ENCODE results near the gene TBL1Y.

TBL1Y gene

DNA sequence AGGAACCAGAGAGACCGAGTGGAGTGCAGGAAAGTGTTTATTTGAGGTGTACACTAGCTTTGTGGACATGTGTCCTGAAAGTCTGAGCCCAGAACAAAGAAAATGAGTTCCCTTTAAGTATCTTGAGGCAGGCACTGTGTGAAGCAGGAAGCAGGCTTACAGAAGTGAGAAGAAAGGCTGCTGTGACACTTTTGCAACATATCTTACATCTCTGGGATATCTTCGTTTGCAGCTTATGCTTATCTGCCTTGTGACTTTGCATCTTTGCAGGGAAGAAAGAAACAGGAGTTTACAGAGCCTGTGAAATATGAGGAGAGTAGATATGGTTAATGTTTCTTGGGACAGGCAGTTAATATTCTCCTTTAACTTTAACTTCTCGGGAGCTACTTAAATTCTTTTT is 92.1 kb downstream of the TBL1Y start:
- Histone ChIP-seq H3K4me3 (ENCODE audit: low read depth, low read length) (no peak overlapping the region), H3K27ac (ENCODE audit: low read depth, low read length) (no peak overlapping the region), H4K12ac (ENCODE audit: low read depth, low read length) (no peak overlapping the region), H3K18ac (ENCODE audit: low read length) (no peak overlapping the region), H3K14ac (ENCODE audit: low read length) (no peak overlapping the region), H3K9me3 (ENCODE audit: insufficient read depth, low read depth, low read length) (no peaks in the 10 kb centered on the region), H3K79me1 (ENCODE audit: low read length) (no peaks in the 10 kb centered on the region), H2AFZ (ENCODE audit: insufficient read depth, low read length, poor library complexity) (no peak overlapping the region), H2AK5ac (ENCODE audit: low read length) (no peak overlapping the region), H4K8ac (ENCODE audit: low read depth, low read length) (no peak overlapping the region), H3K36me3 (ENCODE audit: control insufficient read depth in 1 of 2, insufficient read depth in 2 of 2, low read length in 2 of 2) (no peaks in the 10 kb centered on the region), H3K27me3 (ENCODE audit: insufficient read depth, low read length) (no peaks in the 10 kb centered on the region), H2BK120ac (ENCODE audit: insufficient read depth, low read length, poor library complexity) (no peak overlapping the region), H3K4me1 (ENCODE audit: control insufficient read depth in 1 of 2, insufficient read depth in 2 of 2, low read length in 2 of 2) (no peaks in the 10 kb centered on the region), H3K79me2 (ENCODE audit: control insufficient read depth, insufficient read depth, low read length, poor library complexity) (no peaks in the 10 kb centered on the region), H3K4ac (ENCODE audit: low read depth, low read length) (no peak overlapping the region), H3K23ac (ENCODE audit: low read length) (no peak overlapping the region), H2BK12ac (ENCODE audit: low read length) (no peak overlapping the region), H2BK5ac (ENCODE audit: low read depth, low read length, poor library complexity) (no peak overlapping the region), H3K9ac (ENCODE audit: low read length) (no peak overlapping the region), H4K91ac (ENCODE audit: low read depth, low read length) (no peak overlapping the region), H3K4me2 (ENCODE audit: low read length) (no peak overlapping the region)
- no CpG with 5 or more reads among the region's 3 CpGs for WGBS (ENCODE audit: extremely low coverage, insufficient coverage, insufficient read length)
- no peak for DNase-seq

DNA sequence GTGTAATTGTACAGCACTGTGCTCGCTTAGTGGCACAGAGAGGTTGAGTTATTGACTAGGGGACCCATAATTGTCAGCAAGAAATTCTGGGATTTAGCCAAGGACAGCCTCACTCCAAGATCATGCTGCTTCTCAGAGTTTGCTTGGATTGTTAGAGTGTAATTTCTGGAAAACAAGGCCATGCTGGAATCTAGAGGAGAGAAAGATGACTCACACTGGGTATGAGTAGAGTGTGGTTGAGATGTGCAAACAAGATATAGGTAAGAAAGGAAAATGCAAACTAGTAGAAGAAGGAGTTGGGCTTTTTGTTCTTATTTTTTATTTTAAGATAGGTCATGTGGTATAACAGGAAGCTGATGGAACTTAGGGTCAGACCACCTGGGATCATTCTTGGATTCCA is 97.4 kb downstream of the TBL1Y start:
- H3K27ac ChIP-seq (ENCODE audit: low read depth, low read length), result no peak overlapping the region
- H3K23ac ChIP-seq (ENCODE audit: low read length), result no peak overlapping the region
- no peak overlapping the region for H2BK12ac ChIP-seq (ENCODE audit: low read length)

DNA sequence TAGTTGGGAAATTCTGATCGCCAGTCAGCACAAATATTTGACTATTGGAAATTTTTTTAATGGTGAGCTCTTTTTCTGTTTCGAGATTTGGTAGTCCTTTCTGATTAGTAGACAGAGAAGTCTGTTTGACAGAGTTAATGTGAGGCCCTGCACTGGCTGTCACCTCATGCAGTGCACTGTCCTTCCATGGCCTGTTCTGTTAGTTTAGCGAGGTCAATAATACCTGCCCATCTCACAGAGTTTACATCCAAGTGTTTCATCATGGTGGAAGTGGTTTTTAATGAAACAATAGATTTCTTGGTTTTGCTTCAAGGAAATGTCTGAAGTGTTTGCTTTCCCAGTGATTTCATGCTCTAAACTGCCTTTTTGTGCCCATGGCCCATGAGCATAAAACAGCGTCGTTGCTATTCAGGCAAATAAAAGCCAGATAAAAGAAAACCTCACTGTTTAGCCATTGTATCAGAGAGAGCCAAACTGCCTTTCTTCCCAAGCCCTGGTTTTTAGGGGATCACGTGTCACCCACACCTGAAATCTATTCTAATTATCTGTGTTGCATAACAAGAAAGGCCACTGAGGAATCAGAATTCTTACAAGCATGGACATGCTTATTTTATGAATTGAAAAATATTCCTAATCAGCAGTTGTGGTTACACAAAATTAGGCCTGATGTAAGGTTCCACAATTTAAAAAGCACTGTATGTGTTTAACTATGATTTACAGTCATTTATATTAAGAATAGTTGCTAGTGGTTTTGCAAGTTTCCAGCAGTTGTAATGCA is 98.3 kb downstream of the TBL1Y start:
- Histone ChIP-seq H3K27ac (ENCODE audit: low read depth, low read length) (no peak overlapping the region), H3K4ac (ENCODE audit: low read depth, low read length) (no peak overlapping the region), H2BK5ac (ENCODE audit: low read depth, low read length, poor library complexity) (no peak overlapping the region), H3K79me2 (ENCODE audit: control insufficient read depth, insufficient read depth, low read length, poor library complexity) (no peaks in the 10 kb centered on the region), H3K27me3 (ENCODE audit: insufficient read depth, low read length) (no peaks in the 10 kb centered on the region), H3K36me3 (ENCODE audit: control insufficient read depth in 1 of 2, insufficient read depth in 2 of 2, low read length in 2 of 2) (no peaks in the 10 kb centered on the region), H4K8ac (ENCODE audit: low read depth, low read length) (no peak overlapping the region), H3K9ac (ENCODE audit: low read length) (no peak overlapping the region), H3K14ac (ENCODE audit: low read length) (no peak overlapping the region), H3K79me1 (ENCODE audit: low read length) (no peaks in the 10 kb centered on the region), H3K9me3 (ENCODE audit: insufficient read depth, low read depth, low read length) (no peaks in the 10 kb centered on the region), H4K12ac (ENCODE audit: low read depth, low read length) (no peak overlapping the region), H3K23ac (ENCODE audit: low read length) (no peak overlapping the region), H2AK5ac (ENCODE audit: low read length) (no peak overlapping the region), H3K4me3 (ENCODE audit: low read depth, low read length) (no peak overlapping the region), H2AFZ (ENCODE audit: insufficient read depth, low read length, poor library complexity) (no peak overlapping the region), H4K91ac (ENCODE audit: low read depth, low read length) (no peak overlapping the region), H3K18ac (ENCODE audit: low read length) (no peak overlapping the region), H2BK120ac (ENCODE audit: insufficient read depth, low read length, poor library complexity) (no peak overlapping the region), H3K4me1 (ENCODE audit: control insufficient read depth in 1 of 2, insufficient read depth in 2 of 2, low read length in 2 of 2) (no peaks in the 10 kb centered on the region), H3K4me2 (ENCODE audit: low read length) (no peak overlapping the region), H2BK12ac (ENCODE audit: low read length) (no peak overlapping the region)
- WGBS (ENCODE audit: extremely low coverage, insufficient coverage, insufficient read length), result no CpG with 5 or more reads among the region's 6 CpGs
- no peak for DNase-seq

More for the DNA sequence above, 97.4 kb downstream of the TBL1Y start:
- H3K27me3 ChIP-seq (ENCODE audit: insufficient read depth, low read length), result no peaks in the 10 kb centered on the region
- no peaks in the 10 kb centered on the region for H3K36me3 ChIP-seq (ENCODE audit: control insufficient read depth in 1 of 2, insufficient read depth in 2 of 2, low read length in 2 of 2)
- H3K4ac ChIP-seq (ENCODE audit: low read depth, low read length), result no peak overlapping the region
- no peak overlapping the region for H3K14ac ChIP-seq (ENCODE audit: low read length)
- no peak overlapping the region for H2BK5ac ChIP-seq (ENCODE audit: low read depth, low read length, poor library complexity)
- H3K9ac ChIP-seq (ENCODE audit: low read length), result no peak overlapping the region
- no peak overlapping the region for H3K4me3 ChIP-seq (ENCODE audit: low read depth, low read length)
- H3K4me1 ChIP-seq (ENCODE audit: control insufficient read depth in 1 of 2, insufficient read depth in 2 of 2, low read length in 2 of 2), result no peaks in the 10 kb centered on the region
- H4K8ac ChIP-seq (ENCODE audit: low read depth, low read length), result no peak overlapping the region
- H3K18ac ChIP-seq (ENCODE audit: low read length), result no peak overlapping the region
- H3K4me2 ChIP-seq (ENCODE audit: low read length), result no peak overlapping the region
- no peak for DNase-seq
- no peaks in the 10 kb centered on the region for H3K9me3 ChIP-seq (ENCODE audit: insufficient read depth, low read depth, low read length)
- H4K91ac ChIP-seq (ENCODE audit: low read depth, low read length), result no peak overlapping the region
- no peak overlapping the region for H2AFZ ChIP-seq (ENCODE audit: insufficient read depth, low read length, poor library complexity)
- no CpG with 5 or more reads among the region's 1 CpG for WGBS (ENCODE audit: extremely low coverage, insufficient coverage, insufficient read length)
- H3K79me1 ChIP-seq (ENCODE audit: low read length), result no peaks in the 10 kb centered on the region
- H2AK5ac ChIP-seq (ENCODE audit: low read length), result no peak overlapping the region
- H4K12ac ChIP-seq (ENCODE audit: low read depth, low read length), result no peak overlapping the region
- H3K79me2 ChIP-seq (ENCODE audit: control insufficient read depth, insufficient read depth, low read length, poor library complexity), result no peaks in the 10 kb centered on the region
- no peak overlapping the region for H2BK120ac ChIP-seq (ENCODE audit: insufficient read depth, low read length, poor library complexity)

DNA sequence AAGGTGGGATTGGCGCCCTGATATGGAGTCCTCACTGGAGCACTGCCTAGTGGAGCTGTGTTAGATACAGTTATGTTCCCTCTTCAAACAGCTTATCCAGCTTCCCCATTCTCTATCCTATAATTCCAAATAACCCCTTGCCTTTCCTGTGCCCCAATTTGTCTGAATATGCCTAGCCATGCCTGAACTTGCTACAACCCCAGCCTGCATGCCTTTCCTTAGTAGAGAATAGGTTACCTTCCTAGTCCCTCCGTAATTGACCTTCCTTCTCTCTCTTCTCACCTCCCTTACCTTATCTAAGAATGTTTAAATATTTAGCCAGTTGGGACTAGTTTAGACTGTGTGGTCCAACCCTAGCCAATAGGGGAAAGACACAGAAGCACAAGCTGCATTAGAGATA is 102.6 kb downstream of the TBL1Y start:
- H2AFZ ChIP-seq (ENCODE audit: insufficient read depth, low read length, poor library complexity), result no peak overlapping the region
- no peak overlapping the region for H3K18ac ChIP-seq (ENCODE audit: low read length)
- no peak for DNase-seq
- H3K14ac ChIP-seq (ENCODE audit: low read length), result no peak overlapping the region
- H2AK5ac ChIP-seq (ENCODE audit: low read length), result no peak overlapping the region
- H3K27ac ChIP-seq (ENCODE audit: low read depth, low read length), result no peak overlapping the region
- H2BK12ac ChIP-seq (ENCODE audit: low read length), result no peak overlapping the region
- no peak overlapping the region for H3K4ac ChIP-seq (ENCODE audit: low read depth, low read length)
- no peaks in the 10 kb centered on the region for H3K9me3 ChIP-seq (ENCODE audit: insufficient read depth, low read depth, low read length)
- no peak overlapping the region for H3K23ac ChIP-seq (ENCODE audit: low read length)
- no peak overlapping the region for H3K4me2 ChIP-seq (ENCODE audit: low read length)
- H4K12ac ChIP-seq (ENCODE audit: low read depth, low read length), result no peak overlapping the region
- H3K4me3 ChIP-seq (ENCODE audit: low read depth, low read length), result no peak overlapping the region
- no peaks in the 10 kb centered on the region for H3K4me1 ChIP-seq (ENCODE audit: control insufficient read depth in 1 of 2, insufficient read depth in 2 of 2, low read length in 2 of 2)
- H2BK120ac ChIP-seq (ENCODE audit: insufficient read depth, low read length, poor library complexity), result no peak overlapping the region
- H2BK5ac ChIP-seq (ENCODE audit: low read depth, low read length, poor library complexity), result no peak overlapping the region
- H3K79me2 ChIP-seq (ENCODE audit: control insufficient read depth, insufficient read depth, low read length, poor library complexity), result no peaks in the 10 kb centered on the region
- H3K36me3 ChIP-seq (ENCODE audit: control insufficient read depth in 1 of 2, insufficient read depth in 2 of 2, low read length in 2 of 2), result no peaks in the 10 kb centered on the region
- no peak overlapping the region for H4K8ac ChIP-seq (ENCODE audit: low read depth, low read length)
- H3K27me3 ChIP-seq (ENCODE audit: insufficient read depth, low read length), result no peaks in the 10 kb centered on the region
- no CpG with 5 or more reads among the region's 2 CpGs for whole genome bisulfite sequencing (ENCODE audit: extremely low coverage, insufficient coverage, insufficient read length)
- no peaks in the 10 kb centered on the region for H3K79me1 ChIP-seq (ENCODE audit: low read length)
- no peak overlapping the region for H4K91ac ChIP-seq (ENCODE audit: low read depth, low read length)
- no peak overlapping the region for H3K9ac ChIP-seq (ENCODE audit: low read length)

Measured in trophoblast cell (in vitro differentiated cells and primary cell).